GM12878 (cell line): ENCODE results near the gene PRSS36. TPM values are rescaled to one million over a fixed set of nuclear protein-coding genes. Genes with fewer than 3 reads are reported as not detected.

Experiments used
- ATF2 ChIP-seq: IDR thresholded peaks from 2 replicates; pipeline ENCODE4 v1.6.1; 2012; ENCODE audit warnings: low read length, inconsistent platforms
- BCLAF1 ChIP-seq: fragments of 450-650 bp; IDR thresholded peaks from 2 replicates; pipeline ENCODE4 v1.6.1; 2017; ENCODE audit warnings: antibody characterized with exemption, mild to moderate bottlenecking, moderate library complexity
- CBFB ChIP-seq: IDR thresholded peaks from 2 replicates; pipeline ENCODE4 v1.6.1; 2016; ENCODE audit warnings: antibody characterized with exemption, low read depth
- CREB1 ChIP-seq: IDR thresholded peaks from 2 replicates; pipeline ENCODE4 v1.6.1; 2012; ENCODE audit warnings: low read depth, mild to moderate bottlenecking, inconsistent platforms
- CTCF ChIP-seq, 3 experiments: IDR thresholded peaks in 2 of 3; conservative IDR thresholded peaks in 1 of 3; 2 replicates each; pipeline ENCODE4 v1.5.1; 2011; ENCODE audit warnings: low read depth in 3 of 3, low read length in 3 of 3, mild to moderate bottlenecking in 3 of 3, control low read depth in 2 of 3, moderate library complexity in 2 of 3, inconsistent platforms in 1 of 3, mixed read lengths in 1 of 3; ENCODE audit not compliant: control insufficient read depth in 2 of 3, insufficient read depth in 1 of 3; ENCODE audit errors: extremely low read depth in 1 of 3
- HCFC1 ChIP-seq: fragments of 150-350 bp; IDR thresholded peaks from 2 replicates; pipeline ENCODE4 v1.6.1; 2014; ENCODE audit warnings: low read length
- IKZF2 ChIP-seq, 2 experiments: fragments of 450-650 bp; IDR thresholded peaks; 2 replicates each; pipeline ENCODE4 v1.6.1; 2017; ENCODE audit warnings: mild to moderate bottlenecking in 2 of 2, moderate library complexity in 2 of 2
- IRF4 ChIP-seq: IDR thresholded peaks from 2 replicates; pipeline ENCODE4 v1.6.1; 2011; ENCODE audit warnings: low read depth, low read length
- JUND ChIP-seq: IDR thresholded peaks from 2 replicates; pipeline ENCODE4 v1.6.1; 2012; ENCODE audit warnings: low read depth, mild to moderate bottlenecking, low read length, improper control_type of control experiment, moderate library complexity
- KAT2A ChIP-seq: conservative IDR thresholded peaks from 2 replicates; pipeline ENCODE4 v1.6.1; 2011; ENCODE audit warnings: low read depth, low read length; ENCODE audit not compliant: control insufficient read depth
- MTA2 ChIP-seq: fragments of 450-650 bp; IDR thresholded peaks from 2 replicates; pipeline ENCODE4 v1.6.1; 2016; ENCODE audit warnings: low read depth, mild to moderate bottlenecking, moderate library complexity
- NFYB ChIP-seq: IDR thresholded peaks from 2 replicates; pipeline ENCODE4 v1.6.1; 2011; ENCODE audit warnings: low read depth, mild to moderate bottlenecking, low read length, improper control_type of control experiment, moderate library complexity; ENCODE audit not compliant: insufficient read depth
- NR2F1 ChIP-seq: fragments of 450-650 bp; conservative IDR thresholded peaks from 2 replicates; pipeline ENCODE4 v1.6.1; 2017; ENCODE audit warnings: mild to moderate bottlenecking
- PKNOX1 ChIP-seq: fragments of 450-650 bp; IDR thresholded peaks from 2 replicates; pipeline ENCODE4 v1.6.1; 2016; ENCODE audit warnings: mild to moderate bottlenecking
- POLR2A ChIP-seq: IDR thresholded peaks from 2 replicates; pipeline ENCODE4 v1.6.1; 2011; ENCODE audit warnings: low read depth, mild to moderate bottlenecking, low read length
- RBBP5 ChIP-seq: fragments of 200-600 bp; sonication (generic); conservative IDR thresholded peaks from 2 replicates; pipeline ENCODE4 v1.6.1; 2016
- RCOR1 ChIP-seq: conservative IDR thresholded peaks from 2 replicates; pipeline ENCODE4 v1.6.1; 2012; ENCODE audit warnings: low read depth, low read length, improper control_type of control experiment
- RFX5 ChIP-seq: IDR thresholded peaks from 2 replicates; pipeline ENCODE4 v1.6.1; 2011; ENCODE audit warnings: low read depth, low read length, improper control_type of control experiment
- SREBF1 ChIP-seq: IDR thresholded peaks from 2 replicates; pipeline ENCODE4 v1.6.1; 2012; ENCODE audit warnings: mild to moderate bottlenecking, low read length
- STAT1 ChIP-seq: fragments of 450-650 bp; conservative IDR thresholded peaks from 2 replicates; pipeline ENCODE4 v1.6.1; 2014; ENCODE audit warnings: antibody characterized with exemption, mild to moderate bottlenecking
- TBL1XR1 ChIP-seq: IDR thresholded peaks from 2 replicates; pipeline ENCODE4 v1.6.1; 2012; ENCODE audit warnings: low read depth, low read length, improper control_type of control experiment
- TCF12 ChIP-seq: IDR thresholded peaks from 2 replicates; pipeline ENCODE4 v1.6.1; 2011; ENCODE audit warnings: low read depth, mild to moderate bottlenecking, low read length
- USF2 ChIP-seq: IDR thresholded peaks from 2 replicates; pipeline ENCODE4 v1.6.1; 2011; ENCODE audit warnings: low read depth, low read length, improper control_type of control experiment, borderline replicate concordance
- ZSCAN29 ChIP-seq: fragments of 450-650 bp; IDR thresholded peaks from 2 replicates; pipeline ENCODE4 v1.6.1; 2017; ENCODE audit warnings: mild to moderate bottlenecking, moderate library complexity
- polyA plus RNA-seq, 11 experiments: library from polyadenylated mRNA; depleted of rRNA in 4 of 11; unstranded in 6 of 11; stranded (reverse) in 5 of 11; fragments of >200 nt; fragmentation: Nextera tagmentation in 4 of 11; fragmentation: Illumina TruSeq in 1 of 11; extraction: Ambion mirVana in 4 of 11; extraction: Trizol in 1 of 11; gene quantifications; 1 replicate in 1 of 11; 2 replicates in 10 of 11; pipeline versions ENCODE4 v1.2.1 to v1.2.3, GENCODE V29; 2011 to 2016; ENCODE audit warnings: inconsistent platforms in 2 of 11, missing spikeins in 2 of 11, low read depth in 1 of 11
- total RNA-seq, 4 experiments: library from RNA; depleted of rRNA in 3 of 4; stranded (reverse); fragments of >200 nt in 3 of 4; fragmentation: Illumina TruSeq in 1 of 4; extraction: Trizol in 1 of 4; gene quantifications; 2 replicates each; pipeline versions ENCODE4 v1.2.1 to v1.2.3, GENCODE V29; 2013 to 2021

PRSS36 gene
- total and polyA plus RNA-seq, 10 of the 15 experiments (the other 5 are each of a cell fraction or from before 2014, with no cell fraction given): 0.11 to 1.1 (median 0.17) TPM; not detected in 3

- TF ChIP-seq BCLAF1 (no peak), HCFC1 (peak; percentile 81), RBBP5 (no peak), STAT1 (0 out of 2 replicates have a peak, but pooled peaks have one; percentile 31), CREB1 (peak; percentile 97), MTA2 (peak; percentile 64; the same call in 1 of the 2 replicates), POLR2A (peak; percentile 96), IKZF2 (IDR thresholded peaks at IDR 0.05) (no peak), PKNOX1 (peak; percentile 51; the same call in 1 of the 2 replicates), KAT2A (no peak), JUND (no peak), CBFB (no peak), RCOR1 (0 out of 2 replicates have a peak, but pooled peaks have one; percentile 33), NR2F1 (peak; percentile 64), ATF2 (no peak), RFX5 (0 out of 2 replicates have a peak, but pooled peaks have one; percentile 32), USF2 (no peak), NFYB (peak; percentile 56; the same call in 1 of the 2 replicates), ZSCAN29 (no peak), TBL1XR1 (0 out of 2 replicates have a peak, but pooled peaks have one; percentile 24), SREBF1 (peak; percentile 77), IRF4 (no peak), CTCF (IDR thresholded peaks at IDR 0.05 in 2 of 3, conservative IDR thresholded peaks at IDR 0.05 in 1 of 3; ENCODE audit: control insufficient read depth in 2 of 3, extremely low read depth in 1 of 3, insufficient read depth in 1 of 3, low read depth in 3 of 3, low read length in 3 of 3) (no peak), TCF12 (peak; percentile 50; the same call in 1 of the 2 replicates)
These were observed 32.3 kb downstream of the PRSS36 start, which contains the start of gene KAT8 (continued) for GRCh38 chr16:31117384-31118222.
